Esophagus squamous epithelium (tissue), 5 donors: Measurements from ENCODE around the gene GDPD5. TPM values are rescaled to one million over a fixed set of nuclear protein-coding genes. Genes with fewer than 3 reads are reported as not detected.

Source experiments
- DNase-seq: peaks from one replicate; lab custom pipeline; 2025; lab: John Stamatoyannopoulos, UW
- H3K27ac ChIP-seq, 4 donors: fragments of 200-600 bp; sonication (generic); one replicate each; pipeline ENCODE4 v1.5.1; 2016 to 2019; ENCODE audit warnings: mild to moderate bottlenecking in 1 of 4
- H3K27me3 ChIP-seq, 4 donors: fragments of 200-600 bp; sonication (generic); 1 replicate in 3 of 4; 2 replicates in 1 of 4; pipeline versions ENCODE4 v1.5.1 to v1.6.0; 2017 to 2021; ENCODE audit warnings: antibody characterized with exemption in 1 of 4
- H3K36me3 ChIP-seq, 3 donors: fragments of 200-600 bp; sonication (generic); one replicate each; pipeline ENCODE4 v1.5.1; 2016 to 2019
- H3K4me1 ChIP-seq, 3 donors: fragments of 200-600 bp; sonication (generic); one replicate each; pipeline ENCODE4 v1.5.1; 2017 to 2019
- H3K4me3 ChIP-seq, 4 donors: fragments of 200-600 bp; sonication (generic); 1 replicate in 3 of 4; 2 replicates in 1 of 4; pipeline ENCODE4 v1.5.1; 2016 to 2019; ENCODE audit warnings: mild to moderate bottlenecking in 2 of 4, moderate library complexity in 1 of 4
- H3K9me3 ChIP-seq, 3 donors: fragments of 200-600 bp; sonication (generic); one replicate each; pipeline ENCODE4 v1.5.1; 2016 to 2019
- POLR2A ChIP-seq, 4 donors: fragments of 450-650 bp; IDR thresholded peaks; one replicate each; pipeline ENCODE4 v1.6.1; 2017; ENCODE audit warnings: antibody characterized with exemption in 4 of 4, mild to moderate bottlenecking in 4 of 4, moderate library complexity in 3 of 4
- WGBS, 2 donors: methylation state at CpG; one replicate each; pipeline ENCODE4 v1.1.5; 2018; 5-methylcytosine and 5-hydroxymethylcytosine counted together
- intact Hi-C: fragments of 100-400 bp; cut with DNase I; formaldehyde crosslinking; loops from one replicate; pipeline ENCODE4 v1.15.0; 2022
- total RNA-seq, 4 donors: library from RNA; depleted of rRNA; stranded (reverse); fragments of >200 nt; gene quantifications; one replicate each; pipeline ENCODE4 v1.1.0, GENCODE V29; 2016
- TF ChIP-seq, protein P1 (sequence below), 6 experiments: fragments of 450-650 bp in 4 of 6; fragments of 200-600 bp in 2 of 6; sonication (generic) in 2 of 6; IDR thresholded peaks; one replicate each; pipeline ENCODE4 v1.5.1; 2016 to 2019; ENCODE audit warnings: antibody characterized with exemption in 6 of 6, mild to moderate bottlenecking in 4 of 6, moderate library complexity in 4 of 6
- donor health status: DM: yes; HTN: yes; CAD: no.

Gene GDPD5
- total RNA-seq, 4 donors from 2014 or later = 0.57 to 2.3 (median 1.6) TPM

DNA sequence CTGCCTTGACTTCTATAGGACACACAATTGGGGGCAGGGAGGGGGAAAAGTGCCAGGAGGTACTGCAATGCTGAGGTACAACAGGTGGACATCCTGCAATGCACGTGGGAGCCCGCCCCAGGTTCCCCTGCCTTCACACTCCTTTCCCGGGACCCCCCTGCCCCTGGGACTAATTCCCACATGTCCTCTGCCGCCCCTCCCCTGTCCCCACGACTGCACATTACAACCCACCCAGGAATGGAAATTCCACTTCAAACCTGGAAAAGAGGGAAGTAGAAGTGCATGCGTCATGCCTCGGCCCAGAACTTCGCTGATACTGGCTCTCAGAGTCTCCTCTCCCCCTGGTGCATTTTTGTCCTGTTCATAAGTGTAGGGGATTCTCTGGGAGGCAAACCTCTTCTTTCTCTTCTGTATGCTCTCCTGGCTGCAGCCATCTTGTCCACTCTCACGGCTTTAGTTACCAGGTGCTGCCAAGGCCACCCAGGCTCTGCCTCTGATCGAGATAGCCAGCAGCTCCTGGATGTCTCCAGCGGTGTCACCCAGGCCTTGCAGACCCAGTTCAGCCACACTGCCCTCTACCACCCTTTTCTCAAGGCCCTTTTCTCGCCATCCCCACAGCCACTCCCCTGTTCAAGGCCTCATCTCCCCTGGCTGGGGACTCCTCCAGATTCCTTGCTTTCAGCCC, 43.7 kb downstream of the GDPD5 start:
- intact Hi-C loops = no loop called here
- Histone ChIP-seq H3K27ac (no peak overlapping the region), H3K36me3 (no peaks in the 10 kb centered on the region), H3K27me3 (no peaks in the 10 kb centered on the region), H3K4me3 (no peak overlapping the region), H3K9me3 (no peaks in the 10 kb centered on the region), H3K4me1 (peaks cover 0 to 3% (median under 1%) of the 10 kb centered on the region in 3 donors)
- TF ChIP-seq POLR2A (IDR thresholded peaks at IDR 0.05) = no peak
- TF ChIP-seq, protein P1, sequence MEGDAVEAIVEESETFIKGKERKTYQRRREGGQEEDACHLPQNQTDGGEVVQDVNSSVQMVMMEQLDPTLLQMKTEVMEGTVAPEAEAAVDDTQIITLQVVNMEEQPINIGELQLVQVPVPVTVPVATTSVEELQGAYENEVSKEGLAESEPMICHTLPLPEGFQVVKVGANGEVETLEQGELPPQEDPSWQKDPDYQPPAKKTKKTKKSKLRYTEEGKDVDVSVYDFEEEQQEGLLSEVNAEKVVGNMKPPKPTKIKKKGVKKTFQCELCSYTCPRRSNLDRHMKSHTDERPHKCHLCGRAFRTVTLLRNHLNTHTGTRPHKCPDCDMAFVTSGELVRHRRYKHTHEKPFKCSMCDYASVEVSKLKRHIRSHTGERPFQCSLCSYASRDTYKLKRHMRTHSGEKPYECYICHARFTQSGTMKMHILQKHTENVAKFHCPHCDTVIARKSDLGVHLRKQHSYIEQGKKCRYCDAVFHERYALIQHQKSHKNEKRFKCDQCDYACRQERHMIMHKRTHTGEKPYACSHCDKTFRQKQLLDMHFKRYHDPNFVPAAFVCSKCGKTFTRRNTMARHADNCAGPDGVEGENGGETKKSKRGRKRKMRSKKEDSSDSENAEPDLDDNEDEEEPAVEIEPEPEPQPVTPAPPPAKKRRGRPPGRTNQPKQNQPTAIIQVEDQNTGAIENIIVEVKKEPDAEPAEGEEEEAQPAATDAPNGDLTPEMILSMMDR (IDR thresholded peaks at IDR 0.05) = no peak
- WGBS, 2 donors = 87 to 89% methylated on average over 9 to 10 of the region's 12 CpGs
- DNase-seq = no peak

DNA sequence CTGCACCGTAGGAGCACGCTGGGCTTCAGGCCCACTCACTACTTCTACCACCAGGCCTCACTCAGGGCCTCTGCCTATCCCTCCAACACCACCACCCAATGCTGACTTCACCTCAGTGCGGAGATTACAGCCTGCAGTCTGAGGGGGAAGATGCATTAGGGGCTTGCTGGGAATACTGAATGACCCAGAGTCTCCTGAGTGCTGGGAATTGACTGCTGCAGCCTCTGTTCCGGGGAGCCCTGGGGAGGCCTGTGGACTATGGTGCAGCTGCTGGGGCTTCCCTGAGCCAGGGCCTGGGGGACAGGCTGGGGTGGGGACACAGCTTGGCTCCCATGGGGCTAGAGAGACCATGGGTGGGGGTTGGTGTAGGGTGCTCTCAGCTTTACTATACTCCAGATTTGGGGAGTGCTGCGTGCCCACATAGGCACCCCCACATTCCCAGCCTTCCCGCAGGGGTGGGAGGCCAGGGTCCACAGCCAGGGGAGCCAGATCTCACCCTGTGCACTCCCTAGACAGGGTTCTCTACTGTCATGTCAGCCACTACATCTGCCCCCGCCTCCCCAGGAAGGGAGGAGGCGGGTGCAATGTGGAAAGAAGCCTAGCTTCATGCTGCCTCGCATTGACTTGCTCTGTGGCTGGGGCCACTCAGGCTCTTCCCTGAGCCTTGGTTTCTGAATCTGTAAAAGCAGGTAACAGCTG, 44.4 kb downstream of the GDPD5 start:
- WGBS, 2 donors = 20 to 84% methylated on average over 1 to 5 of the region's 9 CpGs
- Histone ChIP-seq H3K36me3 (no peaks in the 10 kb centered on the region), H3K4me1 (peaks cover 3 to 10% (median 7%) of the 10 kb centered on the region in 3 donors), H3K27me3 (no peaks in the 10 kb centered on the region), H3K9me3 (no peaks in the 10 kb centered on the region), H3K4me3 (no peak overlapping the region), H3K27ac (no peak overlapping the region)
- DNase-seq = no peak
- TF ChIP-seq, protein P1 (IDR thresholded peaks at IDR 0.05) = no peak
- no peak for TF ChIP-seq POLR2A (IDR thresholded peaks at IDR 0.05)
- intact Hi-C loops = no loop called here

DNA sequence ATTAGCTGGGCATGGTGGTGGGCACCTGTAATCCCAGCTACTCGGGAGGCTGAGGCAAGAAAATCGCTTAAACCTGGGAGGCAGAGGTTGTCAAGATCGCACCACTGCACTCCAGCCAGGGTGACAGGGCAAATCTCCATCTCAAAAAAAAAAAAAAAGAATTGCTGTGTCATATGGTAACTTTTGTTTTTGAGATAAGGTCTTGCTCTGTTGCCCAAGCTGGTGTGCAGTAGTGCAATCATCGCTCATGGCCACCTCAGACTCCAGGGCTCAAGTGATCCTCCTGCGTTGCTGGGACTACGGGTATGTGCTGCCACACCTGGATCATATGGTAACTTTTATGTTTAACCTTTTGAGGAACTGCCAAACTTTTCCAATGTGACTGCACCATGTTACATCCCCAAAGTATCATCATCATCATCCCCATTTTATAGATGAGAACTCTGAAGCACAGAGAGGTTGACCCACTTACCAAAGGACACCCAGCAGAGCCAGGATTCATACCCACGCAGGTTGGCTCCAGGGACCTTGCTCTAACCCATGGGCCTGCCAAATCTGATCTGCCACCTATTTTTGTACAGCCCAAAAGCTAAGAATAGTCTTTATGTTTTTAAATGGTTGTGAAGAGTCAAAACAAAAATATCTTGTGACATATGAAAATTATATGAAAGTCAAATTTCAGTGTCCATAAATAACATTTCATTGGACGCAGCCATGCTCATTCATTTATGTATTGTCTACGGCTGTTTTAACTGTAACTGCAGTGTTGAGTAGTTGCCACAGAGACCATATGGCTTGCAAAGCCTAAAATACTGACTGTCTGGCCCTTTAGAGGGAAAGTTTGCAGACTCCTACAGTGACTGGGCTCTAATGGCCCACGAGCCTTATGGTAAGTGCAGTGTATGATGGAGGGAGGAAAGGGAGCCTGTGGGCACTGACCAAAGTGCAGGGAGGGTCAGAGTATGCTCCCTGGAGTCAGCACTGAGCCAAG, 45.3 kb downstream of the GDPD5 start:
- Histone ChIP-seq H3K27ac (no peak overlapping the region), H3K4me3 (no peak overlapping the region), H3K36me3 (no peaks in the 10 kb centered on the region), H3K27me3 (no peaks in the 10 kb centered on the region), H3K9me3 (no peaks in the 10 kb centered on the region), H3K4me1 (peaks cover 12 to 18% (median 15%) of the 10 kb centered on the region in 3 donors)
- no peak for DNase-seq
- WGBS, 2 donors = 83 to 86% methylated on average over 7 to 10 of the region's 10 CpGs
- intact Hi-C loops = no loop called here
- no peak for TF ChIP-seq POLR2A (IDR thresholded peaks at IDR 0.05)
- TF ChIP-seq, protein P1 (IDR thresholded peaks at IDR 0.05) = no peak

DNA sequence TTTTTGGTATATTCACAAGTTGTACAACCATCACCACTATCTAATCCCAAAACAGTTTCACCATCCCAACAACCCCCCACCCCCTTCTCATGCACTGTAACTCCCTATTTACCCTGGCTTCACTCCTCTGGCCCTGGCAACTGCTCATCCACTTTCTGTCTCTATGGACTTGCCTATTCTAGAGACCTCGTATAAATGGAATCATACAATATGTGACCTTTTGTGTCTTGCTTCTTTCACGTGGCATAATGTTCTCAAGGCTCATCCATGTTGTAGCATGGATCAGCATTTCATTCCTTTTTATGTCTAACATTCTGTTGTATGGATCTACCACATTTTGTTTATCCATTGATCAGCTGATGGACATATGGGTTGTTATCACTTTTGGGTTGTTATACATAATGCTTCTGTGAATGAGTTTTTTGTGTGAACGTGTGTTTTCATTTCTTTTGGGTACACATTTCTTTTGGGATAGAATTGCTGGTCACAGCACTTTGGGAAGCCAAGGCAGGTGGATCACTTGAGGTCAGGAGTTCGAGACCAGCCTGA, 46.1 kb downstream of the GDPD5 start:
- H3K27me3 ChIP-seq = no peaks in the 10 kb centered on the region
- peaks cover 16 to 27% (median 18%) of the 10 kb centered on the region in 3 donors for H3K4me1 ChIP-seq
- H3K36me3 ChIP-seq = no peaks in the 10 kb centered on the region
- no peak for TF ChIP-seq POLR2A (IDR thresholded peaks at IDR 0.05)
- TF ChIP-seq, protein P1 (IDR thresholded peaks at IDR 0.05) = no peak
- H3K4me3 ChIP-seq = no peak overlapping the region
- WGBS, 2 donors = 49 to 68% methylated on average over 3 to 4 of the region's 4 CpGs
- no peaks in the 10 kb centered on the region for H3K9me3 ChIP-seq
- intact Hi-C loops = no loop called here
- no peak for DNase-seq
- H3K27ac ChIP-seq = no peak overlapping the region
